DND-41 (cell line): ENCODE measurements around the gene TBC1D21.

Experiments used
- ATAC-seq: fragments of 200-7000 bp; cut with Tn5 transposase; 3 replicates; pipeline ENCODE4 v1.9.1; 2021; ENCODE audit warnings: low read depth; ENCODE audit not compliant: insufficient read depth
- DNase-seq: peaks from one replicate; pipeline ENCODE4 v3.0.0-alpha.2; 2020
- H2AFZ ChIP-seq: 2 replicates; pipeline ENCODE4 v1.6.0; 2012; ENCODE audit warnings: low read depth, low read length
- H3K27ac ChIP-seq: 2 replicates; pipeline ENCODE4 v1.5.1; 2012; ENCODE audit warnings: low read length, inconsistent platforms
- H3K27me3 ChIP-seq: fragments of 200-600 bp; sonication (generic); 2 replicates; pipeline ENCODE4 v1.6.0; 2012; ENCODE audit warnings: low read length, mild to moderate bottlenecking, inconsistent platforms; ENCODE audit not compliant: insufficient read depth, poor library complexity
- H3K36me3 ChIP-seq: 2 replicates; pipeline ENCODE4 v1.5.1; 2012; ENCODE audit warnings: low read length, inconsistent platforms; ENCODE audit not compliant: insufficient read depth
- H3K4me1 ChIP-seq: 2 replicates; pipeline ENCODE4 v1.5.1; 2012; ENCODE audit warnings: mild to moderate bottlenecking, low read length; ENCODE audit not compliant: insufficient read depth
- H3K4me2 ChIP-seq: 2 replicates; pipeline ENCODE4 v1.6.0; 2012; ENCODE audit warnings: mild to moderate bottlenecking, moderate library complexity, low read length, inconsistent platforms; ENCODE audit not compliant: insufficient read depth
- H3K4me3 ChIP-seq, 2 experiments: fragments of 200-600 bp in 1 of 2; shearing (Covaris generic) in 1 of 2; 2 replicates each; pipeline ENCODE4 v1.5.1; 2012 to 2016; ENCODE audit warnings: inconsistent platforms in 2 of 2, low read length in 2 of 2, mild to moderate bottlenecking in 2 of 2, low read depth in 1 of 2, moderate library complexity in 1 of 2
- H3K79me2 ChIP-seq: 2 replicates; pipeline ENCODE4 v1.6.0; 2012; ENCODE audit warnings: low read length, inconsistent platforms; ENCODE audit not compliant: insufficient read depth
- H3K9ac ChIP-seq: 2 replicates; pipeline ENCODE4 v1.6.0; 2012; ENCODE audit warnings: low read depth, mild to moderate bottlenecking, inconsistent platforms, low read length, moderate library complexity
- H3K9me3 ChIP-seq: 2 replicates; pipeline ENCODE4 v1.5.1; 2012; ENCODE audit warnings: low read length, moderate library complexity, mild to moderate bottlenecking, inconsistent platforms; ENCODE audit not compliant: insufficient read depth, severe bottlenecking
- H4K20me1 ChIP-seq: 2 replicates; pipeline ENCODE4 v1.6.0; 2012; ENCODE audit warnings: low read length; ENCODE audit not compliant: insufficient read depth
- EZH2 ChIP-seq: IDR thresholded peaks from 3 replicates; pipeline ENCODE4 v1.6.1; 2012; ENCODE audit warnings: borderline replicate concordance, low read depth, mild to moderate bottlenecking, moderate library complexity, low read length, inconsistent platforms; ENCODE audit not compliant: severe bottlenecking
- TF ChIP-seq, protein P1 (sequence below): IDR thresholded peaks from 2 replicates; pipeline ENCODE4 v1.5.1; 2012; ENCODE audit warnings: borderline replicate concordance, low read length, moderate library complexity, mild to moderate bottlenecking; ENCODE audit not compliant: poor library complexity, severe bottlenecking; ENCODE audit errors: extremely low read depth

The TBC1D21 gene

GRCh38 chr15:73924171-73924921, 51.0 kb downstream of the TBC1D21 start:
- Histone ChIP-seq H3K4me2 (no peak overlapping the region), H3K9me3 (no peaks in the 10 kb centered on the region), H3K9ac (no peak overlapping the region), H3K4me3 (no peak overlapping the region), H3K27me3 (no peaks in the 10 kb centered on the region), H3K79me2 (no peaks in the 10 kb centered on the region), H3K27ac (no peak overlapping the region), H3K36me3 (no peaks in the 10 kb centered on the region), H4K20me1 (no peaks in the 10 kb centered on the region), H2AFZ (no peak overlapping the region), H3K4me1 (no peaks in the 10 kb centered on the region)
- DNase-seq (no peak), ATAC-seq (no peak)
- TF ChIP-seq EZH2 = no peak
- TF ChIP-seq, protein P1, sequence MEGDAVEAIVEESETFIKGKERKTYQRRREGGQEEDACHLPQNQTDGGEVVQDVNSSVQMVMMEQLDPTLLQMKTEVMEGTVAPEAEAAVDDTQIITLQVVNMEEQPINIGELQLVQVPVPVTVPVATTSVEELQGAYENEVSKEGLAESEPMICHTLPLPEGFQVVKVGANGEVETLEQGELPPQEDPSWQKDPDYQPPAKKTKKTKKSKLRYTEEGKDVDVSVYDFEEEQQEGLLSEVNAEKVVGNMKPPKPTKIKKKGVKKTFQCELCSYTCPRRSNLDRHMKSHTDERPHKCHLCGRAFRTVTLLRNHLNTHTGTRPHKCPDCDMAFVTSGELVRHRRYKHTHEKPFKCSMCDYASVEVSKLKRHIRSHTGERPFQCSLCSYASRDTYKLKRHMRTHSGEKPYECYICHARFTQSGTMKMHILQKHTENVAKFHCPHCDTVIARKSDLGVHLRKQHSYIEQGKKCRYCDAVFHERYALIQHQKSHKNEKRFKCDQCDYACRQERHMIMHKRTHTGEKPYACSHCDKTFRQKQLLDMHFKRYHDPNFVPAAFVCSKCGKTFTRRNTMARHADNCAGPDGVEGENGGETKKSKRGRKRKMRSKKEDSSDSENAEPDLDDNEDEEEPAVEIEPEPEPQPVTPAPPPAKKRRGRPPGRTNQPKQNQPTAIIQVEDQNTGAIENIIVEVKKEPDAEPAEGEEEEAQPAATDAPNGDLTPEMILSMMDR = no peak

DNA sequence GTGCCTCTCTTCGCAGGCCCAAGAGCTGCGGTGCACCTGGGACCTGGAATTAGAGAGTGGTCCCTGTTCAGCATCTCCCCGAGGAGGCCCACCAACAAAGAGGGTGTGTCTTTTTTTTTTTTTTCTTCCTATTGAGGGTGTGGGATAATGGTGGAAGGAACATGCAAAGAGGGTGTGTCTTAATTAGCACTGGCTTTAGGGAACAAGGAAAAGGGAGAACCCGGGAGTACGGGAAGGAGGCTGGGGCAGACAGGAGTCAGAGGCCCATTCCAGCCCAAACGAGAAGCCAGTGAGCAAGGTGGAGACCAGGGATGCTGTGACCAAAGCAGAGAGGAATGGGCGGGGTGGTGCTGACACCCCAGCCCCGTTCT, 52.5 kb downstream of the TBC1D21 start:
- no peaks in the 10 kb centered on the region for H3K4me1 ChIP-seq
- no peaks in the 10 kb centered on the region for H3K79me2 ChIP-seq
- no peak overlapping the region for H2AFZ ChIP-seq
- no peak overlapping the region for H3K4me2 ChIP-seq
- no peak overlapping the region for H3K4me3 ChIP-seq
- no peaks in the 10 kb centered on the region for H3K27me3 ChIP-seq
- H3K9me3 ChIP-seq = no peaks in the 10 kb centered on the region
- H3K36me3 ChIP-seq = no peaks in the 10 kb centered on the region
- no peak for DNase-seq
- no peak overlapping the region for H3K9ac ChIP-seq
- no peak for ATAC-seq
- TF ChIP-seq, protein P1 = no peak
- TF ChIP-seq EZH2 = no peak
- H3K27ac ChIP-seq = no peak overlapping the region
- no peaks in the 10 kb centered on the region for H4K20me1 ChIP-seq

DNA sequence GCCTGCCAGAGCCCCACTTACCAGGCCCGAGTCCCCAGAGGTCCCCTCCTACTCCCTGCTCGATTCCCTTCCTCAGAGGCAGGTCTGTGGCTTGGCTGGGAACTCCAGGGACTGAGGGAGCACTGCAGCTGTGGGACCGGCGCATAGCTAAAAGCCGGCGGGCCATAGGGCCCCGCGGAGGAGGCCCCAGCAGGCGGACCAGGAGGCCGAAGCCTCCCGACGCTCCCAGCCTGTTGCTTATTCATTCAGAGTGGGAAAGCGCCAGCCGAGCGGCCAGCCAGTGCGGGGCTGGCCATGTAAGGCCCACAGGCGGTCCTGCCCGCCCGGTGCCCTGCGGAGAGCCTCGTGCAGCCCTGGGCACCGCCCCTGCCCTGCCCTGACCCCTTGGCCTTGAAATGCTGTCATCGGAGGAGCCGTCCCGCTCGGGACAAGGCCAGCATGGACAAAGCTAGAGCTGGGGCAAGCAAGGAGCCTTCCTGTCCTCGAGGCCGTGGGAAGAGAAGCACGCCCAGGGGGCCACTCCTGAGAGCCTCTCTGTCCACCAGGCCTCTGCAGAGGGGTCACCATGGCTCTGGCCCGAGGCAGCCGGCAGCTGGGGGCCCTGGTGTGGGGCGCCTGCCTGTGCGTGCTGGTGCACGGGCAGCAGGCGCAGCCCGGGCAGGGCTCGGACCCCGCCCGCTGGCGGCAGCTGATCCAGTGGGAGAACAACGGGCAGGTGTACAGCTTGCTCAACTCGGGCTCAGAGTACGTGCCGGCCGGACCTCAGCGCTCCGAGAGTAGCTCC, 53.0 kb downstream of the TBC1D21 start, which contains the start of gene LOXL1:
Gene LOXL1 (plus strand): TSS at position 244 of the 784 bp plus-strand sequence. CDS start 322 bp downstream, at position 566.
- TF ChIP-seq, protein P1 = no peak
- no peak for TF ChIP-seq EZH2
- no peak within 1 kb of the TSS for H2AFZ ChIP-seq
- no peaks in the 10 kb centered on the region for H3K79me2 ChIP-seq
- H3K9me3 ChIP-seq = no peaks in the 10 kb centered on the region
- H3K27ac ChIP-seq = no peak within 1 kb of the TSS
- H3K27me3 ChIP-seq = no peaks in the 10 kb centered on the region
- no peaks in the 10 kb centered on the region for H3K36me3 ChIP-seq
- H3K4me2 ChIP-seq = no peak within 1 kb of the TSS
- DNase-seq = no peak
- H4K20me1 ChIP-seq = no peaks in the 10 kb centered on the region
- H3K9ac ChIP-seq = no peak within 1 kb of the TSS
- H3K4me3 ChIP-seq = no peak within 1 kb of the TSS
- no peaks in the 10 kb centered on the region for H3K4me1 ChIP-seq
- ATAC-seq = no peak
